Measurements from ENCODE around the gene PWWP2A. TPM values are rescaled to one million over a fixed set of nuclear protein-coding genes. Genes with fewer than 3 reads are reported as not detected.

Gene PWWP2A
- total RNA-seq, 1 experiment from 2014 or later: 66.7 TPM

GRCh38 chr5:160159991-160160792 is 40.9 kb upstream of the PWWP2A start:
- Mint-ChIP-seq H3K4me3 (peak overlapping the region; percentile 34 to 49), H3K27ac (peak overlapping the region; percentile 96 to 99 (median 98)), H3K9me3 (no peaks in the 10 kb centered on the region), H3K27me3 (ENCODE audit: low read depth) (no peaks in the 10 kb centered on the region), H3K4me1 (peaks cover 28 to 42% of the 10 kb centered on the region in 2 experiments), H3K36me3 (ENCODE audit: insufficient read depth in 1 of 3, low read depth in 3 of 3) (no peaks in the 10 kb centered on the region)
- H3K4me1 ChIP-seq (ENCODE audit: insufficient read depth, low read length): peaks cover 10% of the 10 kb centered on the region; the same call in 1 of the 2 replicates
- H3K56ac ChIP-seq (ENCODE audit: insufficient read length, low read depth, low read length): no peak overlapping the region
- peak overlapping the region; percentile 47 for H2BK12ac ChIP-seq (ENCODE audit: insufficient read length, low read depth, low read length)
- peak overlapping the region; percentile 96 for H3K27ac ChIP-seq (ENCODE audit: insufficient read length, low read depth, low read length)
- peak overlapping the region; percentile 24 for H2BK5ac ChIP-seq (ENCODE audit: insufficient read length, low read length)
- no CpG with 5 or more reads among the region's 19 CpGs for WGBS (ENCODE audit: extremely low coverage, insufficient read length, low lambda C conversion rate)
- peak overlapping the region; percentile 78 for H3T11ph ChIP-seq (ENCODE audit: low read length)
- peak overlapping the region; percentile 13; the same call in 1 of the 2 replicates for H2BK15ac ChIP-seq (ENCODE audit: low read depth, low read length)
- H4K91ac ChIP-seq (ENCODE audit: insufficient read length, low read depth, low read length): peak overlapping the region; percentile 54
- TF ChIP-seq CTCF (conservative IDR thresholded peaks at IDR 0.05): no peak
- H3K79me1 ChIP-seq (ENCODE audit: insufficient read depth, low read depth, low read length, poor library complexity, severe bottlenecking): no peaks in the 10 kb centered on the region
- peaks cover 1% of the 10 kb centered on the region; the same call in 1 of the 2 replicates for H3K79me2 ChIP-seq (ENCODE audit: insufficient read depth, low read length)
- peak overlapping the region; percentile 2 for H3K4me2 ChIP-seq (ENCODE audit: insufficient read depth, insufficient read length, low read length)
- no peak overlapping the region for H4K8ac ChIP-seq (replicated peaks; ENCODE audit: insufficient read length, low read depth, low read length)
- peak overlapping the region; percentile 60 for H2BK20ac ChIP-seq (ENCODE audit: low read depth, low read length, poor library complexity, severe bottlenecking)
- peak overlapping the region; percentile 84 for H3K18ac ChIP-seq (ENCODE audit: insufficient read length, low read depth, low read length)
- peak overlapping the region; percentile 33 for H3K9ac ChIP-seq (ENCODE audit: extremely low read depth, insufficient read length, low read length)
- H4K20me1 ChIP-seq (ENCODE audit: control insufficient read depth, insufficient read depth, insufficient read length): no peaks in the 10 kb centered on the region
- peak overlapping the region; percentile 94; the same call in 1 of the 2 replicates for H3K4ac ChIP-seq (ENCODE audit: low read depth, low read length)
- no peak overlapping the region for H4K5ac ChIP-seq (ENCODE audit: insufficient read length, low read depth, low read length)
- no peaks in the 10 kb centered on the region for H3K9me3 ChIP-seq (ENCODE audit: control insufficient read depth, low read depth, low read length)
- no peak overlapping the region for H3K23ac ChIP-seq (ENCODE audit: insufficient read length, low read depth, low read length)
- H2AK5ac ChIP-seq (ENCODE audit: insufficient read length, low read length): no peak overlapping the region
- H2AFZ ChIP-seq (ENCODE audit: low read length): no peak overlapping the region
- H2BK120ac ChIP-seq (ENCODE audit: low read depth, low read length, poor library complexity, severe bottlenecking): peak overlapping the region; percentile 52
- no peaks in the 10 kb centered on the region for H3K23me2 ChIP-seq (ENCODE audit: insufficient read length, low read depth, low read length, poor library complexity, severe bottlenecking)
- peak; percentile 91 for DNase-seq
- peak overlapping the region; percentile 90 for H3K14ac ChIP-seq (ENCODE audit: insufficient read depth, low read length)
- no peaks in the 10 kb centered on the region for H3K27me3 ChIP-seq (ENCODE audit: insufficient read depth, low read length)
